Endometrium (tissue), 2 donors: ENCODE data around the gene MRPS23.

ENCODE experiments used
- FAIRE-seq: peaks from 2 replicates; lab custom pipeline; 2012; peaks lifted over from hg19 to GRCh38; lab: Jason Lieb, UNC
- donor health status: control.
- donor health status: control.

Gene MRPS23

DNA sequence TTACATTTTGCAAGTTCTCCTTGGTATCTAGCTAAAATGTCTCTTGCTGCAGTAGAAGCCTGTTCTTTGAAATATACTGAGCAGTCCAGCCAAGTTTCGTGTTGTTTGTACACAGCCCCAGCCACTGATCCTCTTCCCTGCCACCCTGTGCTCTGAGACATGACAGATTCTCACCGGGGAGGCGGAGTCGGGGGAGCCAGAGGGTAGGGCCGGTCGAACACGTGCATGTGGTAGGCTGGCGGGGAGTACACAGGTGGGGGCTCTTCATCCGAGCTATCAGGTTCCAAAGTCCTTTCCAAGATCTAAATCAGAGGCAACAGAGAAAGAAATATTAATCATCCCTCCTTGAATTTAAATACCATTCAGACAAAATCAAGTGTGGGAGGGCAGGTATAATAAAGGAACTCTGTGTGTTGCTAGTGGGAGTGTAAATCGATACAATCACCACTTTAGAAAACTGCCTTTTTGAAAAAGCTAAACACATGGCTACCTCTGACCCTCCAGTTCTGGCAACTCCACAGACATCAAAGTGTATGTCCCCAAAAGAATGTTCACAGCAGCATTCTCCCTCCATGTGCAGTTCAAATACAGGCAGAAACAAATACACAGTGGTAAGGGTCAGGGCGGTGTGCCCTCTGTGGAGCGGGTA, 29.7 kb upstream of the MRPS23 start:
- no peak for FAIRE-seq

DNA sequence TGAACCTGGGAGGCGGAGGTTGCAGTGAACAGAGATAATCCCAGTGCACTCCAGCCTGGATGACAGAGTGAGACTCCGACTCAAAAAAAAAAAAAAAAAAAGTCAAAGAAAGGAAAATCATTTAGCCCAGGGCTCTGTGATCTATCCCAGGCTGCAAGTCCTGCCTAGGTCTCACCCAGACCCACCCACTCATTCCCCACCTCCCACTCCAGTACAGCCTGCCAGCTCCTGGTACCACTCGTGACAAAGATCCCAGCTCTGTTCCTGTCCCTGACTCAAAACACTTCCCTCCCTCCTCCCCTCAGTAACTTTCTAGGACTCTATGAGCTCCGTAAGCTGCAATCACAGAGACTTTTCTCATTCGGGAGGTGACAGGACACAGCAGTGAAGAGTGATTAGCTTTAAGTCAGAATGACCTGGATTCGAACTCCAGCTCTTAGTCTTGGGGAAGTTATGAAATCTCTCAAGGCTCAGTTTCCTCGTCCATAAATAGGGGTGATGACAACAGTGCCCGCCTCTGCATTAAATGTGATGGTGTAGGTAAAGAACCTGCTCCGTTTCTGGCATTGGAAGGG, 28.0 kb upstream of the MRPS23 start:
- no peak for FAIRE-seq

DNA sequence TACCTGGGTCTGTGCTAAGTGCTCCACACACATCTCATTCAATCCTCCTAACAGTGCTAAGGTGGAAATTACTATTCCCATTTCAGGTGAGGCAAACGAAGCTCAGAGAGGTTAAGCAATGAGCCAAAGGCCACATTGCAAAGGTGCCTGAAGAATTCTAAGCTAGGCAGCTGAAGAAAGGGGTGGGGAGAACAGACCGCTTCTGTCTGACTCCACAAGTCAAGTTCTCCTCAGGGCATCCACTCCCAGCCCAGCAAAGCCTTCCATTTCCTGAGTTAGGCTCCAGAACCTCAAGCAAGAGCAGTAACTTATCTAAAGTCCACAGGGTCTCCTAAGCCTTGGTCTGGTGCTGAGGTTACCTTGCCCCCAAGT, 27.0 kb upstream of the MRPS23 start:
- no peak for FAIRE-seq

DNA sequence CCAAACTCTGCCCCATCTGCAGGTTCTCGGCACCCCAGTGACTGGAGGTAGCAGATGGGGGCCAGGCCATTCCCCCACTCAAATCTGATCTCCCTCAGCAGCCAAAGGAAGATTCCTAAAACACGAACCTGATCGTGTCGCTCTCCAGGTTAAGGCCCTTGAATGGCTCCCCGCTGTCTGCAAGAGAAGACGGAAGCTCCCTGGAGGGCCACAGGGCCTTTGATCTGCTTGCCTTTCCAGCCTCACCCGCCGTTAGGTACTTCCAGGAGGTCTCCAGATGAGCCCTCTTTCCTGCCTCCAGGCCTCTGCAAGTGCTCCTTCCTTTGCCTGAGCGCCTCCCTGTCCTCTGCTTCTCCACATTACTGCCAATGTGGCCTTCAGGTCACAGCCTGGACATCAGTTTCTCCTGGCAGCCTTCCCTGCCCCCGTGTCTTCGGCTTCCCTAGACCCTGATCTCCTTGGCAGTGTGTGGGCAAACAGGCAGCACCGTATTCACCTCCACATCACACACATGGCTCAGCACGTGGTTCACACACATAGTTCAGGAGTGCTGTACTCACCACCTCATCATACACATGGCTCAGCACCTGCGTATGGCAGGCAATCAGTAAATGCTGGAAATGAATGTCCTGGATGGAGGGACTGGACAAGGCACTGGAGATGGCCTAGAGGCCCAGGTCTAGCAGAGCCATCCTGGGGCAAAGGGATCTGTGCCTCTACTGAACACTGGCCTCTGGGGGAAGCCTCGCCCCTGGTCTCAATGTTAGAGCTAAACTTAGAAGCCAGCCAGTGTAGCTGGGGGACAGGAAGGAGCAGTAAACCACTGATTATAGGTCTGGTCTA, 26.4 kb upstream of the MRPS23 start:
- no peak for FAIRE-seq

DNA sequence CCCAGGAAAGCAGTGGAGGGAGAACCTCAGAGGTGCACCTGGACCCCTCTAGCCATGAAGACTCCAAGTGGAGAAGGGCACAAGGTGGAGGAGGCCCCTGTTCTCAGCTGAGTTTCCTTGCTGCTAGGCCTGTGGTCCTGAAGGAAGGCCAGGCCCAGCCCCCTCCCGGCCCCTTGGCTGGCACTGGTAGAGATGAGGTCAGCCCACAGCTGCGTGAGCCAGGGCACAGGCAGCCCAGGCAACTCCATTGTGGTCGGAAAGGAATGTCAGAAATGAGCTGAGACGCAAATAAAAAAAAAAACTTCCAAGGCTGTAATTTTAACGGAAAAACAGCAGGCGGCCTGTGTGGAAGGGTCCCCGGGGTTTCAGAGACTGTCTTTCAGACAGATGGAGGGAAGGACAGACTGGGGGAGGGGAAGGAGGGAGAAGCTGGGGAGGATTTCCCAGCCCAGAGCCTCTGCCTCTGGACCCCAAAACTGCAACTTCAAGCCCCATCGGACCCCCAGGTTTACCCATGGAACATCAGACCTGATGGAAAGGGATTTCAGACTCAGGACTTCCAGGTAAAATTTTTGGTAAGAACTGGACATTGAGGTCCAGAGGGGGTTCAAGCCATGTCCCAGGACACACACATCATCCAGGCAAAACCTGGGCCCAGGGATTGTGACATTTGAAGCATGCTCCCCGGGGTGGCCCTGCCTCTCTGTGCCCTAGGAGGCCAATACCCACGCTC, 25.6 kb upstream of the MRPS23 start:
- FAIRE-seq = peak; percentile 50

DNA sequence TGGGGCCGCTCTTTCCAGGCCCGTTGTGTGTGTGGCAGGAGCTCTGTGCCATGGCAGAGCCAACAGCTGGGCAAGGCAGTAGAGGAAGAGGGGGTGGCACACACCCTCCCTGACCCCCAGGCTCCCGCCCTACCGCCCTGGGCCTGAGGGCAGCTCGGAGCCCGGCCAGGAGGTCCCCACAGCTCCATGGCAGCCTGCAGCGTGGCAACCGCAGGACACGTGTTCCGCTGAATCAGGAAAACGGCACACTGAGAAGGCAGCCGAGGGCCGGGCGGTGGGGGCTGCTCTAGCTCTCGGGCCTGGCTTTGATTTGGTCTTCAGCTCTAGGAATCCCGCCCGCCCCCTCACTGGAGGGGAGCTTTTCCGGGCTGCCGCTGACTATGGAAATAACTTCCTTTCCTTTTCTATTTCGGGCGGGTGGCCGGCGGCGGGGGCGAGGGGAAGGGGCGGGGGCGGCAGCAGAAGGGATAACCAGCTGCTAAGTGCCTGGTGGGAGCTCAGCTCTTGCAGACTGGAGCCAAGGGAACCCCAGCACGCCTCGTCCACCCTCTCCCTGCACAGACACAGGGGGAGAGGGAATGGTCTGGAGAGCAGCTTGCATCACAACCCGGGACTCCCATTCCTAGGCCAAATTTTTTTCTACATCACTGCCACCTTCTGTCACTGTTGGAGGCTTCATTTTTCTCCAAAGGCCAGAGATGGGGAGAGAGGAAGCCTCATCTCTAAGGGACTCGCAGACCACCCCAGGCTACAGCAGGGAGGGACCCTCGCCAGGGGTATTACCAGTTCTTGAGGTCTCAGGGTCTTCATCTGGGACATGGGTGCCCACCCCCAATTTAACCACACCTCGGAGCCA, 24.8 kb upstream of the MRPS23 start:
- no peak for FAIRE-seq

DNA sequence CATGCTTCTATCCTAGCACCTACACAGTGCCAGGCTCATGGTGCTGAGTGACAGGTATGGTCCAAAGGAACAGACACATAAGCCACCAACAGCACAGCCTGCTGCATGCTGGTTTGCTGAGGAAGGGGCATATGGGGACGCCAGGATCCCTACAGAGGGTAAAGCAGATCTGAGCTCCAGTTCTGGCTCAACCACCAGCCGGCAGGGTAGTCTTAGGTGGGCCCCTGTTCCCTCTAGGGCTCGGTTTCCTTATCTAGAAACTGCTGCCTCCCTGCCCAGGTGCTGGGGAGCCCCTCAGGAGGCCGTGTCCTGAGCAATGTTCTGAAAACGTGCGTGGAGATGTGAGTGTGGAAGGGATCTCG, 24.2 kb upstream of the MRPS23 start:
- no peak for FAIRE-seq

DNA sequence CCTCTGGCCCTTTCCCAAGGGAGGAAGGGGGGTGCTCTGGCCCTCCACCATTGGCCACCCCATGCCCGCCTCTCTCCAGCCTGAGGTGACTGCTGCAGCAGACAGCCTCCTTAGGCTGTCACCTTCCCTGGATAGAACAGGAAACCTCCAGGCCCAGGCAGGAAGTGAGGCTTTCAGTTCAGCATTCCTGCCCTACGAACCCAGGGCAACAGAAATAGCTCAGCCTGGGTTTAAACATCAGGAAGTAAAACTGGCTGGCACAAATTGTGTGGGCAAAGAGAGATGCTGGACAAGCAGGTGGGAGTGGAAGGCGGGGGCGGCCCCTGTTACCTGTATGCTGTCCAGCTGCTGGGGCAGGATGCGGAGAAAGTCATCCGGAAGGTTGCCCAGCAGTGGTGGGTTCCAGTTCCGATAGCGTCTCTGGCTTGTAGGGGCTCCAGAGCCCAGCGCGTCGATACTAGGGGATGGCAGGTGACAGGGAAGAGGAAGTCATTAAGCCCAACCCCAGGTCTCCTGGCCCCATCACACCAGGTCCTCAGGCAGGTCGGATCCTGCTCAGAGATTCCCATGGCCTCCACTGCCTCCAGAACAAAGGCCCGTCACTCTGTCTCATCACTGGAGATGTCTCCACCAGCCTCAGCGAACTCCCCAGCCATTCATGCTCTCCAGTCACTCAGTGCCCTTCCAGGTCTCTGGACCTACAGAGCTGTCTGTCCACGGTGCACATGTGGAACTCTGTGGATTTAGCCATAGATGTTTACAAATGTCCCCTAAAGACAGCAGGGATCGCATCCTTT, 23.6 kb upstream of the MRPS23 start:
- FAIRE-seq = no peak

DNA sequence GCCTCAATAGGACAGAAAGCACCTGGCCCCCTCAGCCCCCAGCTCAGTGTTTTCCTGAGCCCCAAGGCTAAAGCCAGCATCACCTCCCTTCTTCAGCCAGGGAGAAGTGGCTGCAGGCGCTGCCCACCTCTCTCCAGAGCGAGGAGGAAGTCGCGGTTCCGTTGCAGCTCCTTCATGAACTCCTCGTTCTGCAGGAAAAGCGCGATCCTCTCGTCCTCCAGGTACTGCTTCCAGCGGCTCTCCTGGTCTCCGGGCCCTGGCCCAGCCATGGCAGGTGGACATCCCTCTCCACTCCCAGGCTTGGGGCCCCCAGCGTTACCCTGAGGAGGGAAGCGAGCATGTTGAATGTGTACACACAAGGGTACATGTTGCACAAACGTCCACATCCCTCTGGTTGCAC, 22.7 kb upstream of the MRPS23 start:
- FAIRE-seq = no peak

DNA sequence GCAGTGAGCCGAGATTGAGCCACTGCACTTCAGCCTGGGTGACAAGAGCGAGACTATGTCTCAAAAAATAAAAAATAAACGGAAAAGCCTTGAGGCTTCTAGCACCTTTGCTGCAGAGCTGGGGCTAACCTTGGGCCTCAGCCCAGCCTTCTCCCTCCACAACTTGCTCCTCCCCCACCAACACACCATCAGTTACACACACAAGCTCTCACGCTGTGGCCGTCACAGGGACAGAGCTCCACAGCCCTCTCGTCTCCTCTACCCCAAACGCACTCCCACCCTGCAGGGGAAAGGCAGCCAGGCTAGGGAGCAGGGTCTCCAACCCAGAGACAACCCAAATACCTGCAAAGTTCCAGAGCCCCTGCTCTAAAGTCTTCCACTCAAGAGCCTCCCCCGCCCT, 22.0 kb upstream of the MRPS23 start:
- FAIRE-seq = no peak

DNA sequence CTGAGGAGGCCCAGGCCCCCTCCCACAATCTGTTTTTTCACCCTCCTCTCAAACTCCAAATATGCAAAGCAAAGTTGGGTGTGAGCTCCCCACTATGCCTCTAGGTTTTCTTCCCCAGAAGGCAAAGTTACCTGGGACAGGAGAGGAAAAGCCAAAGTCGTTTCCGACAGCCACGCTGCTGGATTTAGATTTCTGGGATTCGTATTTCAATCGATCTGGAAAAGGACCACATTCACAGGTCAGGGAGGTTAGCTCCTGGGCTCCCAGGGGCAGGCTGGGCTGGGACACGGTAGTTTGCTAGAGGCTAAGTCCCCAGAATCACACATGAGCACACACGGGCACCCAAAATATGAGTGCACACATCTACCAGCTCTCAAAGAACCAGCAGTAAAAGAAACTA, 21.3 kb upstream of the MRPS23 start:
- no peak for FAIRE-seq

DNA sequence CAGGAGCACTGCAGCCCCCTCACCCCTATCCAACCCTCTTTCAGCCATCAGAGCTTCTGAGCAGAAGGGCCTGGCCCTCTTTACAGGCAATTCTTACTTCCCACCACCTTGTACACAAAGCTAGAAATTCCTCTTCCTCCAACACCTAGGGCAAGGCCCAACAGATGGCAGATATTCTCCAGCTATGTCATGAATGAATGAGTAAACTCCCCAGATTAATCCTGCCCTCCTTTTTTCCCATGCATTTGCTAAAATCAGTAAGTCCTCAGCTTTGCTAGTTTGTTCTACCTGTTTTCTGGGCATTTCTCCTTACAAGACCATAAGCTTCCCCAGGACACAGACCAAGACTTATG, 20.4 kb upstream of the MRPS23 start:
- FAIRE-seq = no peak

DNA sequence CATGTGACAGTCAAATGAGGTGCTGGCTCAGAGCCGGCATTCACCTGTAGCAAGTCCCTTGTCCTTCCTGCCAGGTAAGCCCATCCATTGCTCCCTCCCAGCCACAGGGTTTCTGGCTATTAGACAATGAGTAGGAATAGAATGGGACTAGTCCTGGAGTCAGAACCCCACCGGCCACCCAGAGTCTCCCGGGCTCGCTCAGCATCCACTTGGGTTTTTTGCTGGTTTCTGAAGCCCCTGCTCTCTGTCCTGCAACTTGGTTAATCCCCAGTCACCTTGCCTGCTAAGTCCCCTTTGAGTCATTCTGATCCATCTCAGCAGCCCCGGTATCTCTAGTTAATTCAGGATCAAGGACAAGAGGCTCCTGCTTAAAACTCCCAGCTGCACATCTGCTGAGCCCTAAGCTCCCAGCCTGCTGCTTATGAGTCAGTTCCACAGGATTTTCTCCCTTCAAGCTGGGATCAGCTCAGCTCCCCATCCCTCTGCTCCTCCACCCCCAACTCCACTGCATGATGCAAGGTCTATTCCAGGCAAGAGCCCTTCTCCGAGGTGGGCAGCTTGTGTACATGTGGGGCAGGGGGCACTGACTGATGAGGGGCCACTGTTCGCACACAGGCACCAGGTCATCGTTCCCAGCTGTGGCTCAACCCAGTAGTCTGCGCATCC, 19.9 kb upstream of the MRPS23 start:
- no peak for FAIRE-seq

DNA sequence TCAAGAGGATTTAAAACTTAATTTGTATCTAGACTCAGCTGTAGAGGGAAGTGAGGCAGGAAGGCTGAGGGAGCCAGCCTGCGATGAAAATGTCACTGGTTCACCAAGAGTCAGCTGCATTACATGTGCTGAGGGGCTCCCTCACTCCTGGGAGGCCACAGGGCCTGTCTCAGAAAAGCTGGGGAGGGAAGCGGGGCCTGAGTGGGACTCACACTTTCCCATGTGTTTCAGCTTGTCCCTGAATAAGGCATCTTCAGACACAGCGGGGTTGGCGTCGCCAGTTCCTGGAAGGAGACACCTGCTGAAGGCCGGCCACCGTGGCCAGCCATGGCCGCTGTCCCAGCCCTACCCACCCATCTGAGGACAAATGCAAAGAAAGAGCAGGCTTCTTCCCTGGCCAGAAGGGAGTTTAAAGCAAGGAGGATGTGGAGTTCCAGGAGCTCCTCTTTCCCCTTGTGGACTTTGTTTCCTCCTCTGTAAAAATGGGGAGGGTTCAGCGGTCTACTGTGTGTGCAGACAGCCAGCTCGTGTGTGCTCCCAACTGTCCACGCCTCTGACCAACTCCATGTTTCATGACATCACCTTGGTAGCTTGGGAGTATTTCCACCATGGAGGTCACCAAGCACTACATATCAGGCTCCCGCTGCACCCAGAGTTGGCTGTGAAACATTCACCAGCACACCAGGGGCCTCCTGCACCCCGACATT, 19.2 kb upstream of the MRPS23 start:
- FAIRE-seq = no peak

DNA sequence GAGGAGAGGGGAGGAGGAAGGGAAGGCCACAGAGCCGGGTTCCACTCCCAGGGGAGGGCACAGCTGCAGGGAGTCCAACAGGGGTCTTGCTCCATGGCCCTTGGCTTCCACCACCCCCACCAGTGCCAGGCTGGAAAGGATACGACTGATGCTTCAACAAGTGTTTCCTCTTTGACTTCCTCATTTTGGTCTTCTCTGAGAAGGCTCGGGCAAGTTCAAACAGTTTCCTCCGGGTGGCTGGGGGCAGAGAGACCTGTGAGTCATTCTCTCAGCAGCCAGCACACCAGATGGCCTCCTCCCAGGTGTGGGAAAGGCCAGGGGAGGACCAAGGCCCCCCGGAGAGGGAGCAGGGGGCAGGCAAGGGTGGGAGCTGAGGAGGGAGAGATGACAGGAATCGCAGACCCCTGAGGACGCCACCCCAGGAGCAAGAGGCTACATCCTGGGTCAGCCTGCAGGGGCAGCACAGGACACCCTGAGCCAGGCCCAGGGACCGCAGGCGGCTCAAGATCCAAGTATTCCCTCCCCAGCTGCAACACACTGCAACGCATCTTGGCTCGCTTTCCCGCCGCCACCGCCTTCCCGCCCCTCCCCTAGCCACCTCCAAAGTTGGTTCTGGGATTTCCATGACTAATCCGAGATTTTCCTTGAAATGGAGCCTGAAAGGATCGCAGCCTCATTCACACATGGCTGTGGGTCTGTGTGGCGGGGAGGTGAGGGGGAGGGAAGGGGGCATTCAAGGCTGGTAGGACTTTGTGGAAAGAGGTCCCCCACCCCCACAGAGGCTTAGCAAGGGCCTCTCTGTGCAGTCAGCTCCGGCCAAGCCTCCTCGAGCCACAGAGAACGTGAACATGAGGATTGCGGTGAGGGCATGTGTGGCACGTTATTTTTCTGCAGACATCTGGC, 18.4 kb upstream of the MRPS23 start:
- peak; percentile 8 for FAIRE-seq

DNA sequence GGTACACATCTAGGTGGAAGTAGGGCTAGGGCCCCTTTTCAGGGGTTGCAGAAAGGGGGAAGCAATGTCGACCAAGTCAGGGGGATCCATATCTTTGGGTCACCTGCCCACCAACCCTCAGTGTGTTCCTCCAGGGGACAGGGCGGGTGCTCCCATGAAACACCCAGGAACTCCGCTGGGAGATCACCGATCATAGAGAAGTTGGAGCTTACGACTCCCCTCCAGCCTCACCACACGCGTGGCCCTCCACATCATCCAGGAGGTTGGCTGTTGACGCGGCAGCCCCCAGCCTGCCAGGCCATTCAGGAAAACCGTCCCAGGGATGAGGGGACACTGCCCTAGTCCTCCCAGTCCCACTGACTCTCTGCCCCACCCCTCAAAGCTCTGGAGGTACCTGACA, 17.3 kb upstream of the MRPS23 start:
- FAIRE-seq = no peak

DNA sequence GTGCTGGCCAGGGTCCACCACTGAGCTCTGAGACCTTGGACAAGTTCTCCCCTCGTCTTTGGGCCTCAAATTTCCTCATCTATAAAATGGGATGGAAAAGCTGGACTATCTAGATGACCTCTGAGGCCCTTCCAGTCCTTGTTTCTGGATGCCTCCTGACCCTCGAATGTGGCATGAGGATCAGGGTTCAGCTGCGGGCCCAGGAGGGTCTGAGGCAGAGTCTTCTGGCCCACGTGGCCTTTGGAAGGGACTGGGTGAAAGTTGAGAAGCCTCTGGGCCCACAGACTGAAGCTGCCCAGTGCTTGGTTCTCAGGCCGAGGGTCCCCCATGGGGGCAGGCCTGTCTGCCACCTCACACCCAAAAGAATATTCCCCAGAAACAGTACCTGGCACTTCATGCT, 16.9 kb upstream of the MRPS23 start:
- no peak for FAIRE-seq

DNA sequence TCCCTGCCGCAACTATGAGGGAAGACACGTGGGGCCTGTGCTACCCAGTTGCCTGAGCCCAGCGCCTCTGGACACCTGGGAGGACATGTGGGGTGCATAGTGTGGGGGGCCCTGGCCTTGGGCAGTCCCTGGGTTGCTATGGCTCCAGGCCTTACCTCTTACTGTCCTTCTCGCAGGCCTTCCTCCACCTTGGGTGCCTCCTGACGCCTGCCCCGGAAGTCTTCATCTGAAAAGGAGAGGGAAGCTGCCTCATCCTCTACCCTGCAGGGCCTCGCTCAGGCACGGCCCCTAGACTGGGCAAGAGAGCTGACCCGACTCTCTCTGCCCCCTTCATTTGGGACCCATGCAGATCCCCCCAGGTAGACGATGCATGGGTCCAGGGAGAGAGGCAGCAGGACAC, 16.5 kb upstream of the MRPS23 start:
- no peak for FAIRE-seq

DNA sequence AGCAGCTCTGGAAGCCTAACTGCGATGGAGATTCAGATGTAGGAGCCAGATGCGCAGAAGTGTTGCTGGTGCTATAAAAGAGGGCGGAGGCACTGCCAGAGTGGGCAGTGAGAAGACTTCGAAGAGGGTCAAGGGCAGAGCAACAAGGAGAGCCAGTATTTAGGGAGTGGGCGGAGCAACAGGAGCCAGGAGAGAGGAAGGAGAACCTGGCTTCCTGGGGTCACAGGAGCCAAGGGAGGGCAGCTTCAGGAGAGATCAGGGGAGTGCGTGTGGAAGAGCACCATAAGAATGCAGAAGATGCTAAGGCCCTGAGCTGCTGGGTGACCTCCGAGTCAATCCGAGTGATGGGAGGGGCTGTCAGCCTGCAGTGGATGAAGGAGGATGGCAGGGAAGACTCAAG, 14.4 kb upstream of the MRPS23 start:
- no peak for FAIRE-seq
